Activated naive CD4-positive, alpha-beta T cell treated with anti-CD3 and anti-CD28 coated beads, Interleukin-2, amount 10 ng/mL, durations not matched to agents 7 days and 5 days (primary cell): ENCODE results near the gene TAPBPL.
A peak's percentile ranks its signal among the peaks of the same experiment; 100 is the strongest.

Experiments
- CTCF ChIA-PET: fragments of 350-600 bp; sonication (Branson Sonifier 250); formaldehyde crosslinking; loops from one replicate; lab custom pipeline; 2021; ENCODE audit warnings: antibody characterized with exemption; lab: Charles Lee
- DNase-seq: peaks from one replicate; pipeline ENCODE4 v3.0.0-alpha.2; 2020
- H3K27ac Mint-ChIP-seq: one replicate; pipeline ENCODE4 v1.8.0; 2021; ENCODE audit warnings: mild to moderate bottlenecking, moderate library complexity, mixed read lengths
- H3K27me3 Mint-ChIP-seq: one replicate; pipeline ENCODE4 v1.8.0; 2021; ENCODE audit warnings: mild to moderate bottlenecking, mixed read lengths
- H3K36me3 Mint-ChIP-seq: one replicate; pipeline ENCODE4 v1.8.0; 2021; ENCODE audit warnings: mixed read lengths
- H3K4me1 Mint-ChIP-seq: one replicate; pipeline ENCODE4 v1.8.0; 2021; ENCODE audit warnings: mixed read lengths
- H3K4me3 Mint-ChIP-seq: one replicate; pipeline ENCODE4 v1.8.0; 2021; ENCODE audit warnings: mild to moderate bottlenecking, moderate library complexity, mixed read lengths
- H3K9me3 Mint-ChIP-seq: one replicate; pipeline ENCODE4 v1.8.0; 2021; ENCODE audit warnings: mixed read lengths

The TAPBPL gene

DNA sequence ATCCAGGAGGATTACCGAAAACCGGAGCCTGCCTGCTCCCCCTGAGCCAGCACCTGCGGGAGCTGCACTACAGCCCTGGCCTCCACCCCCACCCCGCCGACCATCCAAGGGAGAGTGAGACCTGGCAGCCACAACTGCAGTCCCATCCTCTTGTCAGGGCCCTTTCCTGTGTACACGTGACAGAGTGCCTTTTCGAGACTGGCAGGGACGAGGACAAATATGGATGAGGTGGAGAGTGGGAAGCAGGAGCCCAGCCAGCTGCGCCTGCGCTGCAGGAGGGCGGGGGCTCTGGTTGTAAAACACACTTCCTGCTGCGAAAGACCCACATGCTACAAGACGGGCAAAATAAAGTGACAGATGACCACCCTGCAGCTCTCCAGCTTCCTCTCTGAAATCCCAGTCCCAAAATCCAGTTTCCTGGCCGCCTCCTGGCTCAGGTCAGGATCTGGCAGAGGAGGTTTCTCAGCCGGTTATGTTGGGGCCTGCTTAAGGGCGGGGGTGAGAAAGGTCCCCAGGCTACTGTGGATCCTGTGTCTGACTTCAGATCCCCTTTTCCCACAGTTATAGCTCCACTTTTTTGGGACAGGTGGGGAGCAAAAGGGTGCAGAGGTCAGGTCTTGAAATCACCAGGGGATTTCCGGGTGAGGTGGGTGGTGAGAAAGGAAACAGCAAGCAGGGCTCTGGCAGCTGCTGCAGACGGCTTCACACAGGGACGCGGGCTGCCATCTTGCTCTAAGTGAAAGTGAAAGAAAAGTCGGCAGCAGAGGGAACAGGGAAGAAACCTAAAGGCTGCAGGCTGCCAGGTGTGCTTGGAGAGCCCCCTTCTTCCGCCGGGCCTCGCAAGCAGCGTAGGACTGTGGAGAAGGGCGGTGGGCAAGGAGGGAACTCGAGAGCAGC is at the start of gene TAPBPL:
Gene TAPBPL, plus strand, starts transcription at position 695 of the 897 bp plus-strand sequence. CDS start 207 bp downstream, outside the sequence.
- Mint-ChIP-seq H3K36me3 (peaks cover 72% of the 10 kb centered on the region), H3K9me3 (no peaks in the 10 kb centered on the region)
- CTCF ChIA-PET: interaction anchor here (0.8 to 6.9 kb wide), 7 partner anchors 8 to 28 kb away, joined by 3 to 35 read pairs (median 8); partner anchors contain the start of gene VAMP1

GRCh38 chr12:6404390-6404789 is 47.5 kb upstream of the TAPBPL start:
- Mint-ChIP-seq H3K36me3 (no peaks in the 10 kb centered on the region), H3K4me3 (no peak overlapping the region), H3K27ac (no peak overlapping the region), H3K27me3 (peaks cover 25% of the 10 kb centered on the region), H3K9me3 (no peaks in the 10 kb centered on the region), H3K4me1 (no peaks in the 10 kb centered on the region)
- CTCF ChIA-PET: interaction anchor here (0.6 kb wide), 1 partner anchor 149 kb away, joined by 8 read pairs; no protein-coding TSS in a partner anchor
- DNase-seq: no peak

More for the DNA sequence above, at the start of gene TAPBPL:
- peak within 1 kb of the TSS; percentile 99 for H3K27ac Mint-ChIP-seq
- H3K27me3 Mint-ChIP-seq: no peaks in the 10 kb centered on the region
- DNase-seq: peak; percentile 90
- peak within 1 kb of the TSS; percentile 99 for H3K4me3 Mint-ChIP-seq
- peaks cover 82% of the 10 kb centered on the region for H3K4me1 Mint-ChIP-seq

- H3K27ac Mint-ChIP-seq: no peak overlapping the region
- CTCF ChIA-PET: interaction anchor here (0.6 kb wide), 1 partner anchor 366 kb away, joined by 3 read pairs; no protein-coding TSS in a partner anchor
- peaks cover 34% of the 10 kb centered on the region for H3K27me3 Mint-ChIP-seq
- H3K36me3 Mint-ChIP-seq: no peaks in the 10 kb centered on the region
- H3K4me3 Mint-ChIP-seq: no peak overlapping the region
- no peaks in the 10 kb centered on the region for H3K4me1 Mint-ChIP-seq
- H3K9me3 Mint-ChIP-seq: no peaks in the 10 kb centered on the region
- DNase-seq: no peak
Observed at GRCh38 chr12:6405963-6406362, 45.9 kb upstream of the TAPBPL start.

DNA sequence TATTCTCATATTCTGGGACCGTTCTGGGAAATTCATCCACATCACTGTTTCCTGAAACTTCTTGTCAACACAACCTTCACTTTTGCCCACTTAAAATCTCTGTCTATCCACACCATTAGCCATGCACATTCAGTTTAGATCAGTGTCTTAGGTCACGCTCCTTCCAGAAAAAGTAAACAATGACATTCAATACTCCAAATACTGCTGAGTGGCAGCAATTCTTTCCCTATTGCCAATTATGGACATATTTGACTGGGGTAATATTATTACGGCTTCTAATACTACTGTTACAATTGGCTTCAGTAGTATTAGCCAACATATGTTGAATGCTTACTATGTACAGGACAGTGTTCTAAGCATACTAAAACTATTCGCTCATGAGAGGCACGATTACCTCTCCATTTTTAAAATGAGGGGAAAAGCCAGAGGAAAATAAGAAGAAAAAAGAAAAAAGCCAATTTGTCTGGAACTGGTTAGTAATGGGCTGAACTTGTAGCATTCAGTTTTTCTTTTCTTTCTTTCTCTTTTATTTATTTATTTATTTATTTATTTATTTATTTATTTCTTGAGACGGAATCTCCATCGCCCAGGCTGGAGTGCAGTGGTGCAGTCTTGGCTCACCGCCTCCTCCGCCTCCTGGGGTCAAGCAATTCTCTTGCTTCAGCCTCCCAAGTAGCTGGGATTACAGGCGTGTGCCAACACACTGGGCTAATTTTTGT is 44.4 kb upstream of the TAPBPL start:
- CTCF ChIA-PET: no interaction called here
- no peak overlapping the region for H3K4me3 Mint-ChIP-seq
- peaks cover 41% of the 10 kb centered on the region for H3K27me3 Mint-ChIP-seq
- H3K36me3 Mint-ChIP-seq: no peaks in the 10 kb centered on the region
- DNase-seq: no peak
- H3K4me1 Mint-ChIP-seq: no peaks in the 10 kb centered on the region
- H3K27ac Mint-ChIP-seq: no peak overlapping the region
- H3K9me3 Mint-ChIP-seq: no peaks in the 10 kb centered on the region

- Mint-ChIP-seq H3K27ac (no peak overlapping the region), H3K4me3 (no peak overlapping the region), H3K9me3 (no peaks in the 10 kb centered on the region), H3K4me1 (peaks cover 11% of the 10 kb centered on the region), H3K27me3 (peaks cover 24% of the 10 kb centered on the region), H3K36me3 (no peaks in the 10 kb centered on the region)
- DNase-seq: no peak
- CTCF ChIA-PET: no interaction called here
Observed at GRCh38 chr12:6416596-6416995, 35.2 kb upstream of the TAPBPL start.

DNA sequence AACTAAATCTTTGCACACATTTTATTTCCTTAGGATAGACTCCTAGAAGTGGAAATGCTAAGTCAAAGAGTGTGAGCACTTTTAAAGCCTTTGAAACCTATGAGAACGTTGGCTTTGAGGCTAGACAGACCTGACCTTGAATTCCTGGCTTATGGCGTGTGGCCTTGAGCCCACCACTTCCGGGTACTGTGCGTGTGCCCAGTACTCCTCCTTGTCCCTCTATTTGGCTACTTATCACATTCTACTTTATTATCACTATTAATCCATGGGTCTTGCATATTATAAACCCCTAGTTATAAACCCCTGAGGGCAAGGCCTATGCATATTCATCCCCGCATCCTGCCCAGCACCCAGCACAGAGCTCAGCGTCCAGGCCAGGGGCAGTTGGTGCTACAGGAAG is 33.0 kb upstream of the TAPBPL start:
- H3K4me1 Mint-ChIP-seq: peaks cover 17% of the 10 kb centered on the region
- H3K4me3 Mint-ChIP-seq: no peak overlapping the region
- H3K36me3 Mint-ChIP-seq: no peaks in the 10 kb centered on the region
- peaks cover 23% of the 10 kb centered on the region for H3K27me3 Mint-ChIP-seq
- H3K9me3 Mint-ChIP-seq: no peaks in the 10 kb centered on the region
- CTCF ChIA-PET: no interaction called here
- H3K27ac Mint-ChIP-seq: no peak overlapping the region
- no peak for DNase-seq

DNA sequence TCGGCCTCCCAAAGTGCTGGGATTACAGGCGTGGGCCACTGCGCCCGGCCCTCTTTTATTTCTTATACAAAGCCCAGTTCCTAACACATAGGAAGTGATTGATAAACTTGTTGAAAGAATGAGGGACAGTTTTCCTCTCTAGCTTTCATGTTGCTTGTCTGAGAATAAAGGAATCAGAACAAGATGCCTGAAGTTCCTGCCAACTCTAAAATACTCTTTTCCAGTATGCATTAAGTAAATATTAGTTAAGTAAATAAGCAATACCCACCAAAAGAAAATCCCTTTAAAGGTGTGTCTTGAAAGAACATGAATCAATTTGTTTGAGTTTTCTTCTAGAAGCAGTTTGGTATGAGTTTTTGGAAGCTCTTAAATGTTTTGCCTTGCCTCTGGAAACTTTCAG is 31.5 kb upstream of the TAPBPL start:
- CTCF ChIA-PET: interaction anchor here (0.7 to 1.3 kb wide), 4 partner anchors 45 to 103 kb away, joined by 3 to 5 read pairs (median 3); no protein-coding TSS in a partner anchor
- Mint-ChIP-seq H3K36me3 (no peaks in the 10 kb centered on the region), H3K4me3 (no peak overlapping the region), H3K9me3 (no peaks in the 10 kb centered on the region), H3K4me1 (peaks cover 26% of the 10 kb centered on the region), H3K27me3 (peaks cover 20% of the 10 kb centered on the region), H3K27ac (no peak overlapping the region)
- DNase-seq: no peak

DNA sequence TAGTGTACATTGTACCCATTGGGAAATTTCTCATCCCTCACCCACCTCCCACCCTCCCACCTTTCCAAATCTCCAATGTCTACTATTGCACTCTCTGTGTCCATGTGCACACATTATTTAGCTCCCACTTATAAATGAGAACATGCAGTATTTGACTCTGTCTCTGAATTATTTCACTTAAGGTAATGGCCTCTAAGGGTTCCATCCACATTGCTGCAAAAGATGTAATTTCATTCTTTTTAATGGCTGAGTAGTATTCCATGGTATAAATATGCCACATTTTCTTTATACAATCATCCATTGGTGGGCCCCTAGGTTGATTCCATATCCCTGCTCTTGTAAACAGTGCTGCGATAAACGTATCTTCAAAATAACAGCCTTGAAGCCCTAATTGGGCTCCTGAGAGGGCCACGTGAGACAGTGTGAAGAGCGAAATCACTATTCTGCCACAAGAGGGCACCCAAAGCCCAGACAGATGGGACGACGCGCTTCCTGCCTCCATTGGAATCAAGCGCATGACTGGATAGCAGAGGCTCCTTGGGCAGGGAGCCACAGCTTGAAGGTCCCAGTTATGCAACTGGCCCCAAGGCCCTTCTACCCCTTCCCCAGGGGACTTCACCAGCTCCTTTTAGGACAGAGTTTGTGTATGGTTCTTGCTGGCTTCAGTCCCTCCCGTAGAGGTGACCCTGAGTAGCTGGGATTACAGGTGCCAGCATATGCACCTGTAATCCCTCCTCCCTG is 28.4 kb upstream of the TAPBPL start:
- no peaks in the 10 kb centered on the region for H3K9me3 Mint-ChIP-seq
- peak; percentile 86 for DNase-seq
- peaks cover 20% of the 10 kb centered on the region for H3K27me3 Mint-ChIP-seq
- H3K36me3 Mint-ChIP-seq: no peaks in the 10 kb centered on the region
- peak overlapping the region; percentile 65 for H3K27ac Mint-ChIP-seq
- peaks cover 48% of the 10 kb centered on the region for H3K4me1 Mint-ChIP-seq
- CTCF ChIA-PET: interaction anchor here (0.6 to 7.6 kb wide), 18 partner anchors 16 to 151 kb away, joined by 3 to 231 read pairs (median 8); partner anchors contain the start of genes CD27, TAPBPL and VAMP1
- H3K4me3 Mint-ChIP-seq: no peak overlapping the region

DNA sequence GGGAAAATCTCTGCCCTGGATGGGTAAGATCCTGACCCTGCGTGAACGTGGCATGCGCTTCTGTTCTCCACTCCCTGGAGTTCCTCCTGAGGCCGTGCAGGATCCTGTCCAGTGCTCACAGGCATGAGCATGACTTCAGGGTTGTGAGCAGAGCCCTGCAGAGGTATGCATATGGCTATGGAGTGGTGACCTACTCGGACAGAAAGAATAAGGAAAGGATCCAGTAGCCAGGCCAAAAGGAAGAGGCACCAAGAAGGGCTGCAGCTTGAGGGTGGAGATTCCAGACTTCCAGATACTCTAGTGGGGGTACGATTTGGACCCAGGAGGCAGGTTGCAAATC is 27.9 kb upstream of the TAPBPL start:
- Mint-ChIP-seq H3K27me3 (peaks cover 19% of the 10 kb centered on the region), H3K27ac (peak overlapping the region; percentile 67), H3K4me3 (no peak overlapping the region), H3K36me3 (no peaks in the 10 kb centered on the region), H3K9me3 (no peaks in the 10 kb centered on the region), H3K4me1 (peaks cover 48% of the 10 kb centered on the region)
- CTCF ChIA-PET: interaction anchor here (0.6 to 7.6 kb wide), 18 partner anchors 15 to 152 kb away, joined by 3 to 231 read pairs (median 8); partner anchors contain the start of genes CD27, TAPBPL and VAMP1
- no peak for DNase-seq

DNA sequence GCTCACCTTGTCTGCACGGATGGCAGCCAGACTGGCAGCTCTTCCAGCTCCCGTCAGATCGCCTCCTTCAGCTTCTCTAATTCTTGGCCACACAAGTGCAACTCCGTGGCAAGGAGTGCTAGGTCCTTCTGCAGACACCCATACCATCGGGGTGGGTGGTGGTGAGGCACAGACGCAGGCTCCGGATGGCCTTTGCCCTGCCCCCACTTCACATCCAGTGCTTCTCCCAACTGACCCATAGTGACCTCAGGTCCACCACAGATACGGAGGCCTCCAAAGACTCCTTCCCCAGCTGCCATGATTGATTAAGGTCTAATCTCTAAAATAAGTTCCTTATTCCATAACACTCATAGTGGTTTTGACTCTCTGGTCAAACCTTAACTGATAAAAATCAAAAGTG is 27.0 kb upstream of the TAPBPL start:
- no peak for DNase-seq
- H3K36me3 Mint-ChIP-seq: no peaks in the 10 kb centered on the region
- H3K4me3 Mint-ChIP-seq: no peak overlapping the region
- peak overlapping the region; percentile 60 for H3K27ac Mint-ChIP-seq
- H3K9me3 Mint-ChIP-seq: no peaks in the 10 kb centered on the region
- H3K27me3 Mint-ChIP-seq: peaks cover 13% of the 10 kb centered on the region
- CTCF ChIA-PET: interaction anchor here (0.8 to 7.6 kb wide), 13 partner anchors 10 to 133 kb away, joined by 3 to 231 read pairs (median 19); partner anchors contain the start of genes CD27, TAPBPL and VAMP1
- peaks cover 52% of the 10 kb centered on the region for H3K4me1 Mint-ChIP-seq

GRCh38 chr12:6425590-6426531 is 26.0 kb upstream of the TAPBPL start:
- CTCF ChIA-PET: interaction anchor here (1.0 to 7.6 kb wide), 12 partner anchors 9 to 341 kb away, joined by 3 to 231 read pairs (median 26); partner anchors contain the start of genes CD27, TAPBPL and VAMP1
- Mint-ChIP-seq H3K27ac (peak overlapping the region; percentile 94), H3K9me3 (no peaks in the 10 kb centered on the region), H3K4me3 (no peak overlapping the region), H3K4me1 (peaks cover 62% of the 10 kb centered on the region), H3K36me3 (no peaks in the 10 kb centered on the region), H3K27me3 (peaks cover 11% of the 10 kb centered on the region)
- DNase-seq: peak; percentile 33

DNA sequence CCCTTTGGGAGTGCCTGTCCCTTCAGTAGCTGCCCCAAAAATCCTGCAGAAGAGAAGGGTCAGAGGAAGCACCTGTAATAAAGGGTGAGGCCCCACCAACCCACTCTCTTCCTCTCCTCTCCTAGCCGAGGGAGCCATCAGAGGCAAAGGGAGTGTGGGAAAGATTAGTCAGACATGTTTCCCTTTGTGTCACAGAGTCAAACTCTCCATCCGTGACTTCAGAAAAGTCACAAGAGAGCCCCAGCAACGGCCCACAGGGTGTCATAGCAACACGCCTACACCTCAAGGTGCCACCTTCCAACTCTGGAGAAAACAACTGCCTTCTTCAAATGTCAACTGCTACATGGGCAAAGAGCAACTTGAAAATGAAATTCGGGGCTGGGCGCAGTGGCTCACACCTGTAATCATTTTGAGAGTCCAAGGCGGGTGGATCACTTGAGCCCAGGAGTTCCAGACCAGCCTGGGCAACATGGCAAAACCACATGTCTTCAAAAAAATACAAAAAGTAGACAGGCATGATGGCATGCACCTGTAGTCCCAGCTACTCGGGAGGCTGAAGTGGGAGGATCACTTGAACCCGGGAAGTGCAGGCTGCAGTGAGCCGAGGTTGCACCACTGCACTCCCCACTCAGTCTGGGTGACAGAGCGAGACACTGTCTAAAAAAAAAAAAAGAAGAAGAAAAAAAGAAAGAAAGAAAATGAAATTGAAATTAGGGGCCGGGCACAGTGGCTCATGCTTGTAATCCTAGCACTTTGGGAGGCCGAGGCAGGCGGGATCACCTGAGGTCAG is 24.8 kb upstream of the TAPBPL start:
- H3K27me3 Mint-ChIP-seq: no peaks in the 10 kb centered on the region
- DNase-seq: peak; percentile 85
- no peaks in the 10 kb centered on the region for H3K36me3 Mint-ChIP-seq
- H3K27ac Mint-ChIP-seq: peak overlapping the region; percentile 94
- peak overlapping the region; percentile 64 for H3K4me3 Mint-ChIP-seq
- no peaks in the 10 kb centered on the region for H3K9me3 Mint-ChIP-seq
- H3K4me1 Mint-ChIP-seq: peaks cover 71% of the 10 kb centered on the region
- CTCF ChIA-PET: interaction anchor here (1.1 to 7.6 kb wide), 6 partner anchors 18 to 340 kb away, joined by 3 to 231 read pairs (median 29); partner anchors contain the start of gene CD27
